Activated T-helper 2 cell treated with anti-CD3 and anti-CD28 coated beads, Interferon-gamma antibody, Interleukin-2, Interleukin-4, amounts not matched to agents 10 μg/mL and 5 μg/mL and 100 μg/mL, durations not matched to agents 14 hours and 24 hours and 36 hours (primary cell): ENCODE results near the gene STAG1. TPM values are rescaled to one million over a fixed set of nuclear protein-coding genes. Genes with fewer than 3 reads are reported as not detected.
"Not testable (repeated sequence)": the region's sequence is repeated elsewhere in the genome, so short reads cannot be mapped to it uniquely, and the experiment has no call there.

Experiments used
- DNase-seq: peaks from one replicate; pipeline ENCODE4 v3.0.0; 2021; ENCODE audit warnings: low spot score
- H3K27ac Mint-ChIP-seq: one replicate; pipeline ENCODE4 v1.8.0; 2021; ENCODE audit warnings: mixed read lengths
- H3K27me3 Mint-ChIP-seq: one replicate; pipeline ENCODE4 v1.8.0; 2021; ENCODE audit warnings: low read depth, mixed read lengths
- H3K36me3 Mint-ChIP-seq: one replicate; pipeline ENCODE4 v1.8.0; 2021; ENCODE audit warnings: low read depth, mixed read lengths
- H3K4me1 Mint-ChIP-seq: one replicate; pipeline ENCODE4 v1.8.0; 2021; ENCODE audit warnings: low read depth, mixed read lengths
- H3K4me3 Mint-ChIP-seq: one replicate; pipeline ENCODE4 v1.8.0; 2021; ENCODE audit warnings: low read depth, mild to moderate bottlenecking, moderate library complexity, mixed read lengths
- H3K9me3 Mint-ChIP-seq: one replicate; pipeline ENCODE4 v1.8.0; 2021; ENCODE audit warnings: mixed read lengths
- intact Hi-C: fragments of 100-400 bp; cut with micrococcal nuclease; formaldehyde crosslinking; loops from one replicate; pipeline ENCODE4 v1.15.1; 2023
- total RNA-seq: library from RNA; stranded (reverse); gene quantifications from 2 replicates; pipeline ENCODE4 v1.2.3, GENCODE V29; 2022

Gene STAG1
- total RNA-seq, 1 donor from 2014 or later: 44.9 TPM

- Mint-ChIP-seq H3K4me1 (peaks cover 8% of the 10 kb centered on the region), H3K9me3 (no peaks in the 10 kb centered on the region), H3K27me3 (no peaks in the 10 kb centered on the region), H3K36me3 (peaks cover 5% of the 10 kb centered on the region), H3K4me3 (no peak overlapping the region), H3K27ac (no peak overlapping the region)
- DNase-seq: no peak
- intact Hi-C loops: loop anchor here (5.0 to 10.0 kb wide), 2 partner anchors 209 to 471 kb away; partner anchors contain the start of gene STAG1
These were observed 208.8 kb downstream of the STAG1 start for GRCh38 chr3:136543385-136543784.

GRCh38 chr3:136535906-136536305 is 216.3 kb downstream of the STAG1 start:
- intact Hi-C loops: no loop called here
- H3K4me3 Mint-ChIP-seq: no peak overlapping the region
- H3K4me1 Mint-ChIP-seq: no peaks in the 10 kb centered on the region
- DNase-seq: no peak
- peaks cover 20% of the 10 kb centered on the region for H3K9me3 Mint-ChIP-seq
- H3K36me3 Mint-ChIP-seq: peaks cover 28% of the 10 kb centered on the region
- no peaks in the 10 kb centered on the region for H3K27me3 Mint-ChIP-seq
- H3K27ac Mint-ChIP-seq: no peak overlapping the region

- intact Hi-C loops: no loop called here
- no peaks in the 10 kb centered on the region for H3K27me3 Mint-ChIP-seq
- no peak overlapping the region for H3K27ac Mint-ChIP-seq
- H3K4me1 Mint-ChIP-seq: no peaks in the 10 kb centered on the region
- peaks cover 57% of the 10 kb centered on the region for H3K36me3 Mint-ChIP-seq
- no peak for DNase-seq
- no peak overlapping the region for H3K4me3 Mint-ChIP-seq
- peaks cover 38% of the 10 kb centered on the region for H3K9me3 Mint-ChIP-seq
These were observed 219.4 kb downstream of the STAG1 start for GRCh38 chr3:136532766-136533165.

- Mint-ChIP-seq H3K4me1 (no peaks in the 10 kb centered on the region), H3K9me3 (no peaks in the 10 kb centered on the region), H3K27me3 (no peaks in the 10 kb centered on the region), H3K36me3 (peaks cover 11% of the 10 kb centered on the region), H3K4me3 (no peak overlapping the region), H3K27ac (no peak overlapping the region)
- DNase-seq: no peak
- intact Hi-C loops: no loop called here
These were observed 234.1 kb downstream of the STAG1 start for GRCh38 chr3:136518102-136518501.

DNA sequence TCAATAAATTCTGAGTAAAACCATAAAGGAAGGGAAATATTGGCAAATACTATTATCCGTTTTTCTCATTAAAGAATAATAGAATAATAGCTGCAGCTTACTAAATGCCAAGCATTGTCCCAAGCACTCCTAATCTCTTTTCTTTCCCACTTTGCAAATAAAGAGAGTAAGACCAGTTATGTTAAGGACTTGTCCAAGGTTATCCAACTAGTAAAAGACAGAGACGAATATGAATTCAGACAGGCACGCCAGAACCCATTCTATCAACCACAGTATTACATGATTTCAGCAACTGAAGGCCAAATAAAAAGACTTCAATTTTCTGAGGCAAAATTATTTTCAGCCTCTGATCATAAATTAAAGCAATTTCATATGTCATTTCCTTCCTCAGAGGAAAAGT is 235.5 kb downstream of the STAG1 start:
- peaks cover 11% of the 10 kb centered on the region for H3K36me3 Mint-ChIP-seq
- H3K4me1 Mint-ChIP-seq: no peaks in the 10 kb centered on the region
- intact Hi-C loops: no loop called here
- no peaks in the 10 kb centered on the region for H3K27me3 Mint-ChIP-seq
- no peak overlapping the region for H3K27ac Mint-ChIP-seq
- DNase-seq: no peak
- H3K9me3 Mint-ChIP-seq: no peaks in the 10 kb centered on the region
- H3K4me3 Mint-ChIP-seq: no peak overlapping the region

GRCh38 chr3:136516095-136516494 is 236.1 kb downstream of the STAG1 start:
- Mint-ChIP-seq H3K36me3 (peaks cover 11% of the 10 kb centered on the region), H3K9me3 (no peaks in the 10 kb centered on the region), H3K27me3 (no peaks in the 10 kb centered on the region), H3K4me3 (no peak overlapping the region), H3K4me1 (no peaks in the 10 kb centered on the region), H3K27ac (no peak overlapping the region)
- DNase-seq: no peak
- intact Hi-C loops: no loop called here

DNA sequence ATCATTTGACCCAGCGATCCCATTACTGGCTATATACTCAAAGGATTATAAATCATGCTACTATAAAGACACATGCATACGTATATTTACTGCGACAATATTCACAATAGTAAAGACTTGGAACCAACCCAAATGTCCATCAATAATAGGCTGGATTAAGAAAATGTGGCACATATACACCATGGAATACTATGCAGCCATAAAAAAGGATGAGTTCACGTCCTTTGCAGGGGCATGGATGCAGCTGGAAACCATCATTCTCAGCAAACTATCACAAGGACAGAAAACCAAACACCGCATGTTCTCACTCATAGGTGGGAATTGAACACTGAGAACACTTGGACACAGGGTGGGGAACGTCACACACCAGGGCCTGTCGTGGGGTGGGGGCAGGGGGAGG is 237.6 kb downstream of the STAG1 start:
- peaks cover 11% of the 10 kb centered on the region for H3K36me3 Mint-ChIP-seq
- intact Hi-C loops, H3K27ac Mint-ChIP-seq, H3K9me3 Mint-ChIP-seq, H3K27me3 Mint-ChIP-seq, DNase-seq, H3K4me1 Mint-ChIP-seq, H3K4me3 Mint-ChIP-seq: not testable (repeated sequence)

DNA sequence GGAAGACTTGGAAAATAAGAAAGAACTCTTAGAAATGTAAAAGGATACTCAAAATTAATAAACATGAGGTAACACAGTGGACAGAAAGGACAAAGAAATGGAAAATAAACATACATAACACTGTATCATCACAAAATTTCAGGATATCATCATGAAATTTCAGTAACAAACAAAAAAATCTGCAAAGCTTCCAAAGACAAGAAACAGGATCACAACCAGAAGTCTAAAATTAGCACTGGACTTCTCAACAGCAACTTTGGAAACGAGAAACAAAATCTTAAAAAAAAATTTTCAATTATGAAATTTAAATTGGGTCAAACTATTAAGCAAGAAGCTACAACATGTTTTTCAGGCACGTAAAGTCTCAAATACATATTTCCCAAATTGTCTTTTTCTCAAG is 238.8 kb downstream of the STAG1 start:
- H3K27ac Mint-ChIP-seq: no peak overlapping the region
- DNase-seq: no peak
- H3K4me3 Mint-ChIP-seq: no peak overlapping the region
- no peaks in the 10 kb centered on the region for H3K9me3 Mint-ChIP-seq
- intact Hi-C loops: no loop called here
- H3K4me1 Mint-ChIP-seq: no peaks in the 10 kb centered on the region
- no peaks in the 10 kb centered on the region for H3K27me3 Mint-ChIP-seq
- peaks cover 7% of the 10 kb centered on the region for H3K36me3 Mint-ChIP-seq

DNA sequence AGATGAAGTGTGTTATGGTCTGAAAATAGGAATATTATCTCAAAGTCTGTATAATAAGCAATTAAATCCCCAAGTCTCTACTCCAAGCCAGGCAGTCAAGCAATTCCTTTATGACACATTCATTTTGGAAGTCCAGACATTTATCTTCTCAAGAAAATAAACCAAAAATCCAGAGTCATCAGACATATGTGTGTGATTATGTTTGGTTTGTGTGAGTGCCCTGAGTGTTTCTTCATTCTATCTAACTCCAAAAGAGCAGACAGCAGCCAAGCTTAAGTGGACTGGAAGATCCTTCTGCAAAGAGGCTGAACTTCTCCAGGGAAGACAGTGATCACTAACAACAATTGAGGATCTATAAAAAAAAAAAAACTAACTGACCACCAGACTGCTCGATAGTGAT is 239.8 kb downstream of the STAG1 start:
- H3K27me3 Mint-ChIP-seq: no peaks in the 10 kb centered on the region
- peaks cover 7% of the 10 kb centered on the region for H3K36me3 Mint-ChIP-seq
- H3K4me1 Mint-ChIP-seq: no peaks in the 10 kb centered on the region
- H3K27ac Mint-ChIP-seq: no peak overlapping the region
- intact Hi-C loops: no loop called here
- no peak overlapping the region for H3K4me3 Mint-ChIP-seq
- no peak for DNase-seq
- no peaks in the 10 kb centered on the region for H3K9me3 Mint-ChIP-seq

DNA sequence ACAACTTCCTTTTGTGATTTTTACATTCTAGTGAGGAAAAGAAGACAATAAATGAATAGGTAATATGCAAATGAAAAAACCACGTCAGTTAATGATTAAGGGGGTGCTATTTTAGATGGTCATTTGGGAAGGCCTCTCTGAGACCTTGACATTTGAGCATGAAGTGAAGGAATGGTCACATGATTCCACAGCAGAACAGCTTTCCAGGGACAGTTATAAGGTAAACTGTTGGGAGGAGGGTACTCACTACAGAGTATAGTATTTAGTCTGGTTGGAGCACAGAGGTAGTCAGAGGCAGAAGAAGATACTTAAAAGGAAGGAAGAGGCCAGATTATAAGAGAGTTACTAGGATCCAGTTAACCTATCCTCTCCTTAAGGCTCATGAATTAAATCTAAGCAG is 246.5 kb downstream of the STAG1 start:
- H3K4me1 Mint-ChIP-seq: peaks cover under 1% of the 10 kb centered on the region
- intact Hi-C loops: no loop called here
- H3K36me3 Mint-ChIP-seq: peaks cover 7% of the 10 kb centered on the region
- H3K27me3 Mint-ChIP-seq: no peaks in the 10 kb centered on the region
- H3K4me3 Mint-ChIP-seq: no peak overlapping the region
- H3K9me3 Mint-ChIP-seq: no peaks in the 10 kb centered on the region
- DNase-seq: no peak
- H3K27ac Mint-ChIP-seq: no peak overlapping the region

DNA sequence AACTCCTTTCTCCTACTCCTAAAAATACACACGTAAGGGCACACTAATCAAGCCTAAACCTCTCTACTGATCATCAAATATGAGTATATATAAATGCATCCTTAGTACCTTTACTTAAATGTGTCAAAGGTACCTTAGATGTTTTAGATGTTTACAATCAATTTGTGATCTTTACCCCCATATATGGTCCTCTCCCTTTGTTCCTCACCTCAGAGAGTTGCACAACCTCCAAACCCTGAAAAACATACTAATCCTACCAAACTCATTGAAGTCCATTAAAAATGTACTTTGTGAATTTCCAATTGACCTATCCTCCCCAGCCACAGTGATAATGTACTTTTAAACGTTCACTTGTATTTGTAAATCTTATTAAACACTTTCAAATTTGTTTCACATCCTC is 249.1 kb downstream of the STAG1 start:
- Mint-ChIP-seq H3K36me3 (peaks cover 14% of the 10 kb centered on the region), H3K4me1 (peaks cover 2% of the 10 kb centered on the region), H3K27me3 (no peaks in the 10 kb centered on the region), H3K27ac (no peak overlapping the region), H3K9me3 (no peaks in the 10 kb centered on the region), H3K4me3 (no peak overlapping the region)
- DNase-seq: no peak
- intact Hi-C loops: no loop called here

DNA sequence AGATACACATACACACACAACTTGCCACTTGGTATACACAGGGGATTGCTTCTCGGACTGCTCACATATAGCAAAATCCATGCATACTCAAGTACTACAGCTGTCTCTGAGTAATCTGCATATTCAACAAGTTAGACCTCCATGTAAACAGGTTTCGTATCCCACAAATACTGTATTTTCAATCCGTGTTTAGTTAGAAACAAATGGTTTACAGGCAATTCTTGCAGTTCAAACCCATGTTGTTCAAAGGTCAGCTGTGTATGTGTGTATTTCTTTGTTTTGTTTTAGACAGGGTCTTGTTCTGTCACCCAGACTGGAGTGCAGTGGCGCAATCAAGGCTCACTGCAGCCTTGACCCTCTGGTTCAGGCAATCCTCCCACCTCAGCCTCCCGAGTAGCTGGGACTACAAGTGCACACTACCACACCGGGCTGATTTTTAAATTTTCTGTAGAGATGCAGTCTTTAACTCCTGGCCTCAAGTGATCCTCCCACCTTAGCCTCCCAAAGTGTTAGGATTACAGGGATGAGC is 253.2 kb downstream of the STAG1 start:
- no peak for DNase-seq
- no peak overlapping the region for H3K4me3 Mint-ChIP-seq
- no peaks in the 10 kb centered on the region for H3K27me3 Mint-ChIP-seq
- no peak overlapping the region for H3K27ac Mint-ChIP-seq
- intact Hi-C loops: no loop called here
- peaks cover 2% of the 10 kb centered on the region for H3K4me1 Mint-ChIP-seq
- no peaks in the 10 kb centered on the region for H3K9me3 Mint-ChIP-seq
- peaks cover 23% of the 10 kb centered on the region for H3K36me3 Mint-ChIP-seq

DNA sequence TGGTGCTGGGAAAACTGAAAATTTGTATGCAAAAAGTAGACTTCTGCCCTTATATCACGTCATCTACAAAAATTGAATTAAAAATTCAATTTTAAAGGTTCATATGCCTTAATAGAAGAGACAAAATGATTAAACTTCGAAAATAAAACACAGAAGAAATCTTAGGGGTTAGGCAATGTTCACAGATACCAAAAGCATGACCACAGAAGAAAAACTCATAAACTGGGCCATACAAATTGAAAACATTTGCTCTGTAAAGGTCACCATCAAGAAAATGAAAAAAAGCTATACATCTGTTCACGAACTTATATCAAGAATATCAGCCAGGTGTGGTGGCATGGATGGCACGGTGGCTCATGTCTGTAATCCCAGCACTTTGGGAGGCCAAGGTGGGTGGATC is 257.0 kb downstream of the STAG1 start:
- H3K27ac Mint-ChIP-seq: no peak overlapping the region

More for the DNA sequence above, 257.0 kb downstream of the STAG1 start:
- H3K4me3 Mint-ChIP-seq: no peak overlapping the region
- no peaks in the 10 kb centered on the region for H3K9me3 Mint-ChIP-seq
- H3K27me3 Mint-ChIP-seq: no peaks in the 10 kb centered on the region
- intact Hi-C loops: no loop called here
- no peak for DNase-seq
- H3K36me3 Mint-ChIP-seq: peaks cover 49% of the 10 kb centered on the region
- no peaks in the 10 kb centered on the region for H3K4me1 Mint-ChIP-seq
